Activated CD8-positive, alpha-beta T cell treated with anti-CD3 and anti-CD28 coated beads for 36 hours (primary cell): ENCODE data around the gene CARD14. TPM values are rescaled to one million over a fixed set of nuclear protein-coding genes. Genes with fewer than 3 reads are reported as not detected.

Source experiments
- ATAC-seq: fragments of 200-7000 bp; cut with Tn5 transposase; one replicate; pipeline ENCODE4 v1.10.0; 2021; ENCODE audit warnings: mild to moderate bottlenecking, moderate library complexity
- CTCF ChIA-PET: fragments of 350-600 bp; sonication (Branson Sonifier 250); formaldehyde crosslinking; loops from one replicate; lab custom pipeline; 2021; ENCODE audit warnings: antibody characterized with exemption; lab: Charles Lee
- POLR2A ChIA-PET: fragments of 350-600 bp; sonication (Branson Sonifier 250); formaldehyde crosslinking; loops from one replicate; lab custom pipeline; 2021; ENCODE audit warnings: antibody characterized with exemption; lab: Charles Lee
- DNase-seq: peaks from one replicate; pipeline ENCODE4 v3.0.0-alpha.2; 2020
- H3K27ac Mint-ChIP-seq: one replicate; pipeline ENCODE4 v1.8.0; 2021; ENCODE audit warnings: mild to moderate bottlenecking, mixed read lengths
- H3K27me3 Mint-ChIP-seq: one replicate; pipeline ENCODE4 v1.8.0; 2021; ENCODE audit warnings: mixed read lengths
- H3K36me3 Mint-ChIP-seq: one replicate; pipeline ENCODE4 v1.8.0; 2021; ENCODE audit warnings: low read depth, mixed read lengths
- H3K4me1 Mint-ChIP-seq: one replicate; pipeline ENCODE4 v1.8.0; 2021; ENCODE audit warnings: low read depth, mixed read lengths
- H3K4me3 Mint-ChIP-seq: one replicate; pipeline ENCODE4 v1.8.0; 2021; ENCODE audit warnings: mild to moderate bottlenecking, moderate library complexity, mixed read lengths
- H3K9me3 Mint-ChIP-seq: one replicate; pipeline ENCODE4 v1.8.0; 2021; ENCODE audit warnings: mixed read lengths
- intact Hi-C: fragments of 100-400 bp; cut with micrococcal nuclease; formaldehyde crosslinking; loops from one replicate; pipeline ENCODE4 v1.10.0; 2022
- total RNA-seq, 2 experiments: library from RNA; stranded (reverse); gene quantifications; one replicate each; pipeline ENCODE4 v1.2.3, GENCODE V29; 2021
- TF ChIP-seq, protein P1 (sequence below): fragments of 200-600 bp; IDR thresholded peaks from one replicate; pipeline ENCODE4 v1.8.0; 2022; ENCODE audit warnings: antibody characterized with exemption, mild to moderate bottlenecking

Gene CARD14
- total RNA-seq, 2 experiments from 2014 or later: 0.11 to 0.50 TPM

DNA sequence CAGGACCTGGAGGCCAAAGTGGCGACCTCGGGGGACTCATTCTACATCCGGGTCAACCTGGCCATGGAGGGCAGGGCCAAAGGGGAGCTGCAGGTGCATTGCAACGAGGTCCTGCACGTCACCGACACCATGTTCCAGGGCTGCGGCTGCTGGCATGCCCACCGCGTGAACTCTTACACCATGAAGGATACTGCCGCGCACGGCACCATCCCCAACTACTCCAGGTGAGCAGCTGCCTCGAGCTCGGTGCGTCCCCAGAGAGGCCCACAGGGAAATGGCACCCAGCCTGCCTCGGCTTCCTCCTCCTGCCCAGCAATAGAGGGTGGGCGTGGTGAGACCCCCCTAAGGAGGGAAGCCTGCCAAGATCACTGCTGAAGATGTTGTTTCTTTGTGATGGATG lies 32.4 kb downstream of the CARD14 start:
- ChIA-PET CTCF (no interaction called here), POLR2A (interaction anchor here (0.7 kb wide), 1 partner anchor 55 kb away, joined by 5 read pairs; the partner anchor contains the start of gene EIF4A3)
- no peaks in the 10 kb centered on the region for H3K27me3 Mint-ChIP-seq

DNA sequence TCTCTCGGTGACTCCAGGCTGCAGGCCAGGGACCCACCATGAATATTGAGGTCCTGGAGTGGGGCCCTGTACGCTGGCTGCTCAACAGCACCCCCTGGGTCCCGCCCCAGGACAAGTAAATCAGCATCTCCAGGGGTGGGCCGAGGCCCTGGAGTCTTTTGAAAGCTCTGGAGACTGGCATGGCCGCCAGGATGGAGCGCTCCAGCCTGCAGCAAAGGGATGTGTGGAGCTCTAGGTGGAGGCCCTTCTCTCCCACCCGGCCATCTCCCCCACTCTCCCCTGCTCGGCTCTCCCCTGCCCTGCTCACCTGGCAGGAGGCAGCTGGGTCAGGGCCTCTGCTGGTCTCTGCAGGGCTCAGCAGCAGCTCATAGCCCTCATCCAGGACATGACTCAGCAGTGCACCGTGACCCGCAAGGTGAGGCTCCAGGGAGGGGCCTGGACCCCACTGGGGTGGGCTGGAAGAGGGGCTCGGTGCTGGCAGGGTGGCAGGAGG lies 33.7 kb downstream of the CARD14 start:
- no peak for ATAC-seq
- POLR2A ChIA-PET: no interaction called here

More for the DNA sequence above, 32.4 kb downstream of the CARD14 start:
- TF ChIP-seq, protein P1, sequence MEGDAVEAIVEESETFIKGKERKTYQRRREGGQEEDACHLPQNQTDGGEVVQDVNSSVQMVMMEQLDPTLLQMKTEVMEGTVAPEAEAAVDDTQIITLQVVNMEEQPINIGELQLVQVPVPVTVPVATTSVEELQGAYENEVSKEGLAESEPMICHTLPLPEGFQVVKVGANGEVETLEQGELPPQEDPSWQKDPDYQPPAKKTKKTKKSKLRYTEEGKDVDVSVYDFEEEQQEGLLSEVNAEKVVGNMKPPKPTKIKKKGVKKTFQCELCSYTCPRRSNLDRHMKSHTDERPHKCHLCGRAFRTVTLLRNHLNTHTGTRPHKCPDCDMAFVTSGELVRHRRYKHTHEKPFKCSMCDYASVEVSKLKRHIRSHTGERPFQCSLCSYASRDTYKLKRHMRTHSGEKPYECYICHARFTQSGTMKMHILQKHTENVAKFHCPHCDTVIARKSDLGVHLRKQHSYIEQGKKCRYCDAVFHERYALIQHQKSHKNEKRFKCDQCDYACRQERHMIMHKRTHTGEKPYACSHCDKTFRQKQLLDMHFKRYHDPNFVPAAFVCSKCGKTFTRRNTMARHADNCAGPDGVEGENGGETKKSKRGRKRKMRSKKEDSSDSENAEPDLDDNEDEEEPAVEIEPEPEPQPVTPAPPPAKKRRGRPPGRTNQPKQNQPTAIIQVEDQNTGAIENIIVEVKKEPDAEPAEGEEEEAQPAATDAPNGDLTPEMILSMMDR: no peak
- Mint-ChIP-seq H3K9me3 (no peaks in the 10 kb centered on the region), H3K36me3 (no peaks in the 10 kb centered on the region), H3K4me1 (no peaks in the 10 kb centered on the region), H3K27ac (no peak overlapping the region), H3K4me3 (no peak overlapping the region)
- DNase-seq: no peak
- no peak for ATAC-seq
- intact Hi-C loops: no loop called here

GRCh38 chr17:80204626-80205468 lies 35.0 kb downstream of the CARD14 start:
- ChIA-PET CTCF (interaction anchor here (1.2 to 1.5 kb wide), 2 partner anchors 9 kb away, joined by 3 to 8 read pairs; no protein-coding TSS in a partner anchor), POLR2A (no interaction called here)
- ATAC-seq (no peak), DNase-seq (no peak)
- intact Hi-C loops: no loop called here
- Mint-ChIP-seq H3K27me3 (no peaks in the 10 kb centered on the region), H3K27ac (no peak overlapping the region), H3K9me3 (no peaks in the 10 kb centered on the region), H3K4me3 (no peak overlapping the region), H3K36me3 (no peaks in the 10 kb centered on the region), H3K4me1 (no peaks in the 10 kb centered on the region)
- TF ChIP-seq, protein P1: no peak

More for the DNA sequence above, 33.7 kb downstream of the CARD14 start:
- DNase-seq: no peak
- Mint-ChIP-seq H3K27me3 (no peaks in the 10 kb centered on the region), H3K9me3 (no peaks in the 10 kb centered on the region), H3K4me3 (no peak overlapping the region), H3K36me3 (no peaks in the 10 kb centered on the region), H3K27ac (no peak overlapping the region), H3K4me1 (no peaks in the 10 kb centered on the region)
- TF ChIP-seq, protein P1: no peak
- CTCF ChIA-PET: interaction anchor here (0.6 to 1.4 kb wide), 5 partner anchors 8 to 327 kb away, joined by 3 to 5 read pairs (median 3); partner anchors contain the start of gene GAA
- intact Hi-C loops: no loop called here

DNA sequence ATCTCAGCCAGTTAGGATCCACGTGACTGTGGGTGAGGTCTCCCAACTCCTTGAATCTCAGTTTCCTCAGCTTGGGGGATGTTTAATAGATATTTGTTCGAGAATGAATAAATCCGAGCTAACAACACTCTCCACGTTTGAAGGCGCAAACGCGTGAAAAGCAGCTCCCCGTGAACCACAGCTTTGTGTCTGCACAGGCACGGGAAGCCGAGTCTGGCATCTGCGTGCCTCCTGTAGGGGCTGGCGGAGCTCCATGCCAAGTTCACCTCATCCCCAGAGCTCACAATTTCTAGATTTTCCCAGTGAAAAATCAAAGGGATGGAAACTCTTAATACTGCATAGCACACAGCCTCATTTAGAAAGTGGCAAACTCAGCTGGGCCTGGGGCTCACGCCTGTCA lies 36.0 kb downstream of the CARD14 start:
- no peak overlapping the region for H3K27ac Mint-ChIP-seq
- ChIA-PET CTCF (interaction anchor here (1.5 kb wide), 1 partner anchor 10 kb away, joined by 8 read pairs; no protein-coding TSS in a partner anchor), POLR2A (interaction anchor here (0.5 kb wide), 1 partner anchor 198 kb away, joined by 3 read pairs; no protein-coding TSS in a partner anchor)
- TF ChIP-seq, protein P1: no peak
- ATAC-seq: no peak
- H3K36me3 Mint-ChIP-seq: peaks cover 3% of the 10 kb centered on the region
- H3K4me3 Mint-ChIP-seq: no peak overlapping the region
- DNase-seq: no peak
- no peaks in the 10 kb centered on the region for H3K27me3 Mint-ChIP-seq
- intact Hi-C loops: no loop called here
- no peaks in the 10 kb centered on the region for H3K9me3 Mint-ChIP-seq
- H3K4me1 Mint-ChIP-seq: no peaks in the 10 kb centered on the region

- Mint-ChIP-seq H3K27ac (no peak overlapping the region), H3K4me3 (no peak overlapping the region), H3K4me1 (no peaks in the 10 kb centered on the region), H3K27me3 (no peaks in the 10 kb centered on the region), H3K9me3 (no peaks in the 10 kb centered on the region), H3K36me3 (peaks cover 3% of the 10 kb centered on the region)
- ATAC-seq: no peak
- DNase-seq: no peak
- TF ChIP-seq, protein P1: no peak
- ChIA-PET CTCF (no interaction called here), POLR2A (no interaction called here)
- intact Hi-C loops: no loop called here
Measured at GRCh38 chr17:80208050-80208449, 38.2 kb downstream of the CARD14 start.
